Measurements from ENCODE around the gene ROPN1L.

ROPN1L gene

DNA sequence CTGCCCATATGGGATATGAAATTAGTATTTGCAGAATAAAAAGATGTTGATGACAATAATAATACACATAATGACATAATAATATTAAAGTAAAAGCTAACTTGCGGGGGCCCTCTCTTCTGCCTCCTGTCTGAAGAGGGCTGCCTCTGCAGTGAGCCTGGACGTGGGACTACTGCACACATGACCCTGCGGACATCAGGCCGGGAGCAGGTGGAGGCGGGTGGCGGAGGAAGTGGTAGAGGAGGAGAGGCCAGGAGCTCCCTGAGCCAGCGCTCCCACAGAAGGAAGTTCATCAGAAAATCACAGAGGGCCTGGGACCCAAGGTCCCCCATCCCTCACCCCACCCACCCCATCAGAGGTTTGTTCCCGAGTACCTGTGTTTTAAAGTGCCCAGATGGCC, 60.5 kb downstream of the ROPN1L start:
- 85% methylated on average over 6 of the region's 8 CpGs; no CpG with 5 or more reads in 1 of the 2 experiments for WGBS, 2 experiments (ENCODE audit: insufficient coverage in 2 of 2)
- Histone ChIP-seq H3K36me3 (ENCODE audit: control insufficient read depth, insufficient read depth, low read length) (no peaks in the 10 kb centered on the region), H3K4me3 (ENCODE audit: extremely low read depth, insufficient read depth, low read length, poor library complexity, severe bottlenecking) (no peak overlapping the region), H3K9me3 (ENCODE audit: control insufficient read depth, low read length) (no peaks in the 10 kb centered on the region), H3K27ac (ENCODE audit: low read depth, low read length, severe bottlenecking) (no peak overlapping the region), H3K4me1 (ENCODE audit: control insufficient read depth, insufficient read depth, low read length, poor library complexity, severe bottlenecking) (no peaks in the 10 kb centered on the region)

DNA sequence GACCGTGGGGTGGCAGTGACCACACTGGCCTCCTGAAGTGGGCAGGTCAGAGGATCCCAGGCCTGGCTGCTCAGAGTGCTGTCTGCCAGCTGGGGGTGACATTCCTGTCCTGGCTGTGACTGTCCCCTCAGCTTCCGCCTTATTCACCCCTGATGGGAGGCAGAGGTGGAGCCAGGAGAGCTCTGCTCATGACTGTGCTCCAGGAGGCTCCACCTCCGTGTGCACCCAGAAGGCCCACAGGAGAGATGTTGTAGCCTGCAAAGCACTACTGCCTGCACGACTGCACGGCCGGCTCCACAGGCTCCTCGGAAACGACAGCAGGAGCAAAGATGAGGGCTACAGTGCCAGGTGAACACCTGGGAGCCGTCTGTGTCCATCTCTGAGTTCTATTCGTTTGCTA, 60.9 kb downstream of the ROPN1L start:
- Histone ChIP-seq H3K9me3 (ENCODE audit: control insufficient read depth, low read length) (no peaks in the 10 kb centered on the region), H3K27ac (ENCODE audit: low read depth, low read length, severe bottlenecking) (no peak overlapping the region), H3K4me3 (ENCODE audit: extremely low read depth, insufficient read depth, low read length, poor library complexity, severe bottlenecking) (no peak overlapping the region), H3K36me3 (ENCODE audit: control insufficient read depth, insufficient read depth, low read length) (no peaks in the 10 kb centered on the region), H3K4me1 (ENCODE audit: control insufficient read depth, insufficient read depth, low read length, poor library complexity, severe bottlenecking) (no peaks in the 10 kb centered on the region)
- 85 to 90% methylated on average over 9 to 10 of the region's 10 CpGs for WGBS, 2 experiments (ENCODE audit: insufficient coverage in 2 of 2)

DNA sequence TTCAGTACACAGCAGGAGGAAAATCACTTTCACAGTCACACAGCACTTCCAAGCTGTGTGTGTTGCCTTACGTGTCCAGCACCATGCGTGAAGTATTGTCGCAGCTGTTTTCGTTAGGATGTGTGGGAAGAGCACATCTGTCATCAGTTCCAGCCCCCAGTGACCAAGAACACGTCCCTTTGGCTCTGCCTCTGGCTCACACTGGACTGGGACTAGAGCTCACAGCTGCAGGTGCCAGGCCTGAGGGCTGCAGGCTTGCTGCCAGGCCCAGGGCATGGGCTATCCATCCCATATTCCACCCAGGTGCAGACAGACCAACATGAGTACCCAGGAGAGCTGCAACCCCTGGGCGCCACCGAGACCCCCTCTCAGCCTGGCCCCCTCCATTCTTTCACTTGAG, 61.6 kb downstream of the ROPN1L start:
- Histone ChIP-seq H3K36me3 (ENCODE audit: control insufficient read depth, insufficient read depth, low read length) (no peaks in the 10 kb centered on the region), H3K4me3 (ENCODE audit: extremely low read depth, insufficient read depth, low read length, poor library complexity, severe bottlenecking) (no peak overlapping the region), H3K27ac (ENCODE audit: low read depth, low read length, severe bottlenecking) (no peak overlapping the region), H3K4me1 (ENCODE audit: control insufficient read depth, insufficient read depth, low read length, poor library complexity, severe bottlenecking) (no peaks in the 10 kb centered on the region), H3K9me3 (ENCODE audit: control insufficient read depth, low read length) (no peaks in the 10 kb centered on the region)
- WGBS, 2 experiments (ENCODE audit: insufficient coverage in 2 of 2), result 87 to 92% methylated on average over 2 to 6 of the region's 7 CpGs

DNA sequence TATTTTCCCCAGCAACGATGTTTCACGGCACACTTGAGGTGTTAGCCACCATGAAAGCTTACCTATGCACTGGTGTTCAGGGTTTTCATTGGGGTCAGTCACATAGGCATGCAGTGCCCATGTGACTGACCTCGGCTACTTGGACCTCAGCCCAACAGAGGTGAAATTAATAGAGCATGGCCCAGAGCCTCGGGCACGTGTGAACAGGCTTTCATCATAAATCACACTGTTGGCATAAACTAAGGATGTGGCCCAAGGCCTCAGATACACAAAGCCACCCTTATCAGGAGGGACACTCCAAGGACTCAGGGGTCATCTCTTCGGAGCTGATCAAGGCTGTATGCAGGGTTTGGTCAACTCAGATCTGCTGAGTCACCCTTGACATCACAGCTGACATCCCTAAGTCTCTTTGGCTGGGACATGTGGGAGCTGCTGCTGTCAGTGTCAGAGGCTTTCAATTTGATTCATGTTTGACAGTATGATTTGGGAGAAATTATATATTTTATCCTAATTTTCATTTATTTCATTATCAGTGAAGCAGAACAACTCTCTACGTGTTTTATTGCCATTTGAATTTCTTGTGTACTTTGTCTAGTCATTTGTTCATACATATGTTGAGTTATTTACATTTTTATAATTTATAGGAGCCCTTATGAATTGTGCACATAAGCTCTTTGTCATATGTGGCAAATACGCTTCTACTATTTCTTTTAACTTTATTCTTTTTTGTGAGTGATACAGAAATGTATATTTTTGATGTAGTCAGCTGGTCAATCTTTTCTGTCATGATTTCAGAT, 62.5 kb downstream of the ROPN1L start:
- no peak overlapping the region for H3K4me3 ChIP-seq (ENCODE audit: extremely low read depth, insufficient read depth, low read length, poor library complexity, severe bottlenecking)
- no peaks in the 10 kb centered on the region for H3K4me1 ChIP-seq (ENCODE audit: control insufficient read depth, insufficient read depth, low read length, poor library complexity, severe bottlenecking)
- 88 to 93% methylated on average over 4 to 6 of the region's 8 CpGs for WGBS, 2 experiments (ENCODE audit: insufficient coverage in 2 of 2)

DNA sequence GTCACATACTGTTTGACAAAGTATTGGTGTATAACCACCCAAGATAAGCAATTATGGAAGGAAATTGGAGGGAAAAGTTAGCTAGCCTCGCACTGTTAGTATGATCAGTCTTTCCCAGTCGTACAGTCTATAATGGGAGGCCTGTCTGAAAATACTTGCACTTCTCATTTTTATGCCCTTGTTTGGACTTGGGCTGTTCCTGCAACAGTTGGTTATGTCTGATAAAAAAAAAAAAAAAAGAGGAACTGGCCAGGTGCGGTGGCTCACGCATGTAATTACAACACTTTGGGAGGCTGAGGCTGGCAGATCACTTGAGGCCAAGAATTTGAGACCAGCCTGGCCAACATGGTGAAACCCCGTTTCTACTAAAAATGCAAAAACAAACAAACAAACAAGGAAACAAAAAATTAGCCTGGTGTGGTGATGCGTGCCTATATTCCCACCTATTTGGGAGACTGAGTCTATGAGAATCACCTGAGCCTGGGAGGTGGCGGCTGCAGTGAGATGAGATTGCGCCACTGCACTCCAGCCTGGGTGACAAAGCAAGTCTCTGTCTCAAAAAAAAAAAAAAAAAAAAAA, 63.9 kb downstream of the ROPN1L start:
- no peaks in the 10 kb centered on the region for H3K4me1 ChIP-seq (ENCODE audit: control insufficient read depth, insufficient read depth, low read length, poor library complexity, severe bottlenecking)
- no peak overlapping the region for H3K4me3 ChIP-seq (ENCODE audit: extremely low read depth, insufficient read depth, low read length, poor library complexity, severe bottlenecking)
- no peaks in the 10 kb centered on the region for H3K9me3 ChIP-seq (ENCODE audit: control insufficient read depth, low read length)
- WGBS, 2 experiments (ENCODE audit: insufficient coverage in 2 of 2), result 90 to 100% methylated on average over 3 to 5 of the region's 8 CpGs
- H3K36me3 ChIP-seq (ENCODE audit: control insufficient read depth, insufficient read depth, low read length), result no peaks in the 10 kb centered on the region
- H3K27ac ChIP-seq (ENCODE audit: low read depth, low read length, severe bottlenecking), result no peak overlapping the region

More for the DNA sequence above, 62.5 kb downstream of the ROPN1L start:
- no peak overlapping the region for H3K27ac ChIP-seq (ENCODE audit: low read depth, low read length, severe bottlenecking)
- no peaks in the 10 kb centered on the region for H3K36me3 ChIP-seq (ENCODE audit: control insufficient read depth, insufficient read depth, low read length)
- no peaks in the 10 kb centered on the region for H3K9me3 ChIP-seq (ENCODE audit: control insufficient read depth, low read length)

DNA sequence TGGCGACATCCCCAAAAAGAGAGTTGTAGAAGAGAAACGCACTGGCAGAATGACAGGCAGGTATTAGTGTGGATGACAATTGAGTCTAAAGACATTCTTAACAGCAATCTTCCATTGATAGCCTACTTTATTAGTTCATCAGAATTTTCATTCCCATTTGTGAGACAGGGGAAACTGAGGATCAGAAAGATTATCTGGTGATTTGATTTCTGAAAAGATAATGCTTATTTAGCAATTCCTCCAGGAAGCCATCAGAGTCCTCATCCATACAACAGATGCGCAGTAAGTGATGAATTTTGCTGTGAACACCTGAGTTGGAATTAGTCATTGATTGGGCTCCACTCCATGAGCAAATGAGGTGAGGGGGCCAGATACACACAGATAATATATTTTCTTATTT, 64.9 kb downstream of the ROPN1L start:
- no peak overlapping the region for H3K27ac ChIP-seq (ENCODE audit: low read depth, low read length, severe bottlenecking)
- no peaks in the 10 kb centered on the region for H3K36me3 ChIP-seq (ENCODE audit: control insufficient read depth, insufficient read depth, low read length)
- no peak overlapping the region for H3K4me3 ChIP-seq (ENCODE audit: extremely low read depth, insufficient read depth, low read length, poor library complexity, severe bottlenecking)
- no CpG with 5 or more reads among the region's 3 CpGs for WGBS, 2 experiments (ENCODE audit: insufficient coverage in 2 of 2)
- H3K4me1 ChIP-seq (ENCODE audit: control insufficient read depth, insufficient read depth, low read length, poor library complexity, severe bottlenecking), result no peaks in the 10 kb centered on the region
- H3K9me3 ChIP-seq (ENCODE audit: control insufficient read depth, low read length), result no peaks in the 10 kb centered on the region

DNA sequence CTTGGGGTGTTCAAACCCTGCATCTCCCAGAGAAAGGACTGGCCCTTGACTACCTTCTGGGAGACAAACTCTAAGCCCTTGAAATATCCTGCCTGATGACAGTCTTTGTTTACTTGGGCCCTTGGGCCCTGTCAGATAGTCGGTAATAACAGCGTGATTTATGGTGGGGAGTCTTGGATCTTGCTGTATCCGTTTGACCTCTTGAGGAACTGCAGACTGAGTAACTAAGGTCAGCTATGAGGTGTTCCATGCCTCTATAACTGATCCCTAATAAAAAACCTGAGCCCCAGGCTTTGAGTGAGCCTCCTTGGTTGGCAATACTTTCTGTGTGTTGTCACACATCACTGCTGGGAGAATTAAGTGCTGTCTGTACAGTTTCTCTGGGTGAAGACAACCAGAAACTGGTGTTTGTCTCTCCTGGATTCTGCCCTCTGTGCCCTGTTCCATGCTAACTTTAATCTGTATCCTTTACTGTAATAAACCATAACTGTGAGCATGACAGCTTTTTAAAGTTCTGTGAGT, 66.0 kb downstream of the ROPN1L start:
- Histone ChIP-seq H3K36me3 (ENCODE audit: control insufficient read depth, insufficient read depth, low read length) (no peaks in the 10 kb centered on the region), H3K4me3 (ENCODE audit: extremely low read depth, insufficient read depth, low read length, poor library complexity, severe bottlenecking) (no peak overlapping the region), H3K4me1 (ENCODE audit: control insufficient read depth, insufficient read depth, low read length, poor library complexity, severe bottlenecking) (no peaks in the 10 kb centered on the region), H3K9me3 (ENCODE audit: control insufficient read depth, low read length) (no peaks in the 10 kb centered on the region), H3K27ac (ENCODE audit: low read depth, low read length, severe bottlenecking) (peak overlapping the region; percentile 64)
- WGBS, 2 experiments (ENCODE audit: insufficient coverage in 2 of 2), result 80 to 92% methylated on average over 2 to 3 of the region's 3 CpGs

DNA sequence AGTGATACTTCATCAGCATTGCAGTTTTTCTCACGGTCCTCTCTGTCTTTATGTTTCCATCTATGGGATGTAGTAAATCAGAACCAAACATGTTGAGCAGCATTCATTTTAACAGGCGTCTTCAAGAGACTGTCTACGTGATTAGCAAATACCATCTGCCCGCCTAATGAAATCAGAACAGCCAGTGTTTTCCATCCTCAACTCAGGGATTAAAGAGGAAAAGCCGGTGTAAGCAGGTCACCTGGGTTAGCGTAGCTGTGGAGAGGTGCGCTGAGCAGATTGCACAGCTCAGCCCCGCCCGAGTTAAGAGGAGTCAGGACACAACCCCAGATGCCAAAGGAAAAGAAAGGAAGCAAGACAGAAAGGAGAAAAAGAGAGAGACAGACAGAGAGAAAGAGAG, 67.9 kb downstream of the ROPN1L start:
- Histone ChIP-seq H3K36me3 (ENCODE audit: control insufficient read depth, insufficient read depth, low read length) (no peaks in the 10 kb centered on the region), H3K27ac (ENCODE audit: low read depth, low read length, severe bottlenecking) (no peak overlapping the region), H3K4me1 (ENCODE audit: control insufficient read depth, insufficient read depth, low read length, poor library complexity, severe bottlenecking) (peaks cover 11% of the 10 kb centered on the region), H3K9me3 (ENCODE audit: control insufficient read depth, low read length) (no peaks in the 10 kb centered on the region), H3K4me3 (ENCODE audit: extremely low read depth, insufficient read depth, low read length, poor library complexity, severe bottlenecking) (no peak overlapping the region)
- 93 to 96% methylated on average over 9 of the region's 9 CpGs for WGBS, 2 experiments (ENCODE audit: insufficient coverage in 2 of 2)

DNA sequence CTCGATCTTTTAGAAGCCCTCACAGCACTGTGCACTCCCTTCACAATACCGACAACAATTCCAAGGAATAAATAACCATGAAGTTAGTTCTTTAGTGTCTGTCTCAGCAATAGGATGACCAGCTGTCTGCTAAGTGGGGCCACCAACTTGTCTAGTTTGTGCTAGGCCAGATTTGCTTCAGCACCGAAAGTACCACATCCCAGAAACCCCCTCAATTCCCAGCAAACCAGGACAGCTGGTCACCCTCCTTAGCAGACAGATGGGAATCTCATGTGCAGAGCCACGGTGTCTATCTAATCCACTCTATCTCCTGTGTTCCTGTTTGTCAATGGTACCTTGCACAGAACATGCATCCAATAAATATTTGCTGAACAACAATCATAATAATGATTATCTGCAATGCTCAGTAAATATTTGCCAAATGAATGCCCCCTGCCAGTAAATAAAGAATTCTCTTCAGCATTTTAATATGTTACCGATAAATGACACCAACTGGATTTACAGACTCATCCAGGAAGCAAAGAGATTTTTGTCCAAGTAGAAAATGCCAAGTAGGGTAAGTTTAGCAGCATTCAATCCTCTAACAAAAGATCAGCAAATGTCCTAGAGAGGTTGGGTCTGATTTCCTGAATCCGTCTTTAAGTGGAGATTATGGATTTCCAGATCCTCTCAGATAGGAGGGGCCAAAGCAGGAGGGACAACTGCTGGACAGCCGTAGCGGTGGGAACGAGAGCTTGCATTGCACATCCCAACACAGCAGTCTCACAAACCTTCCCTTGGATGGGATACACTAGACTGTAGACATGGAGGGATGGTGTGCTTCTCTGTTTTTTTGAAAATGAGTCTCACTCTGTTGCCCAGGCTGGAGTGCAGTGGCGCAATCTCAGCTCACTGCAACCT, 70.3 kb downstream of the ROPN1L start:
- 93% methylated on average over 3 of the region's 10 CpGs for WGBS, 2 experiments (ENCODE audit: insufficient coverage in 2 of 2)
- no peak overlapping the region for H3K27ac ChIP-seq (ENCODE audit: low read depth, low read length, severe bottlenecking)
- H3K4me1 ChIP-seq (ENCODE audit: control insufficient read depth, insufficient read depth, low read length, poor library complexity, severe bottlenecking), result peaks cover 11% of the 10 kb centered on the region
- no peak overlapping the region for H3K4me3 ChIP-seq (ENCODE audit: extremely low read depth, insufficient read depth, low read length, poor library complexity, severe bottlenecking)
- peaks cover 5% of the 10 kb centered on the region for H3K9me3 ChIP-seq (ENCODE audit: control insufficient read depth, low read length)
- no peaks in the 10 kb centered on the region for H3K36me3 ChIP-seq (ENCODE audit: control insufficient read depth, insufficient read depth, low read length)

DNA sequence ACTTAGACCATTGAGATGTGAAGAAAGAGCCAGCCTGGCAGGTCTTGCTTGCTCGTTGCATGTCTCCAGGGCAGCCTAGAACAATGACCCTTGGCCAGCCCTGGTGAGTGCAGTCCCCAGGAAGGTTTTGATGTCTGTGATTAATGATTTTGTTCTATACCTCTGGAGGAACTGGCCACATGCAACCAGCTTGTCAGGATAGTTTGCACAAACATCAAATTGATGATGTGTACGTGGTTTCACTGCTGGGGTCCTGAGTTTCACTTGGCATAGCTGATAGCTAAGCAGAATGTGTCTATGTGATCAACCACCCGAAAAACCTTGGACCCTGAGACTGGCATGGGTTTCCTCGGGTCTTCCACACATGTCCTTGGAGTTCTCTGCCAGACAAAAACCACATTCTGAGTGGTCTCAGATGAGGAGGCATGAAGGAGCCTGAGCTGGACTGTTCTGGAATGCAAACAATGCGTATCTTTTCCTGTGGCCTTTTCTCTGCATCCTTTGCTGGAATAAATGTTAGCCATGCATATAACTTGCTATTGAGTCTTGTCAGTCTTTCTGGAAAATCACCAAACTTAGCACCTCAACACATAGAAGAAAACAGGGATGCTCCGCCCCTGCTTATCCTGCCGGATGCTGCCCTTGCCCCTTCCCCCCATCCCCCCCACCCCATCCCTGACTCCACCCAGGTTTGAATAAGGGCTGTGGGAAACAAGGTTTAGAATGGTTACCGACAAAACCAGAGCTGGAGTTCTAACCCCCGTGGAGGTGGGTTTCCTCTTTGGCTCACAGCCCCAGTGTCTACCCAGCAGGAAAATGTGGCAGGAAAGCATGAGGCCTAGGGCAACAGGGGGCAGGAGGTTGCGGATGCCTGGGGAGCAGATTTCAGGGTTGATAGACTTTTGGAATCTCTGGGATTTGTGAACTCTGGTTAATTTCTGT, 72.1 kb downstream of the ROPN1L start:
- Histone ChIP-seq H3K4me1 (ENCODE audit: control insufficient read depth, insufficient read depth, low read length, poor library complexity, severe bottlenecking) (peaks cover 11% of the 10 kb centered on the region), H3K27ac (ENCODE audit: low read depth, low read length, severe bottlenecking) (peak overlapping the region; percentile 88), H3K36me3 (ENCODE audit: control insufficient read depth, insufficient read depth, low read length) (no peaks in the 10 kb centered on the region), H3K4me3 (ENCODE audit: extremely low read depth, insufficient read depth, low read length, poor library complexity, severe bottlenecking) (no peak overlapping the region), H3K9me3 (ENCODE audit: control insufficient read depth, low read length) (peaks cover 5% of the 10 kb centered on the region)
- 56 to 68% methylated on average over 6 to 8 of the region's 10 CpGs for WGBS, 2 experiments (ENCODE audit: insufficient coverage in 2 of 2)

Measured in mesodermal cell (in vitro differentiated cells).